ENCODE measurements around the gene LIMS2.

Gene LIMS2

GRCh38 chr2:127674241-127675209 lies 805 bp downstream of the LIMS2 start:
- no peak for DNase-seq (ENCODE audit: low read depth in 2 of 2)

DNA sequence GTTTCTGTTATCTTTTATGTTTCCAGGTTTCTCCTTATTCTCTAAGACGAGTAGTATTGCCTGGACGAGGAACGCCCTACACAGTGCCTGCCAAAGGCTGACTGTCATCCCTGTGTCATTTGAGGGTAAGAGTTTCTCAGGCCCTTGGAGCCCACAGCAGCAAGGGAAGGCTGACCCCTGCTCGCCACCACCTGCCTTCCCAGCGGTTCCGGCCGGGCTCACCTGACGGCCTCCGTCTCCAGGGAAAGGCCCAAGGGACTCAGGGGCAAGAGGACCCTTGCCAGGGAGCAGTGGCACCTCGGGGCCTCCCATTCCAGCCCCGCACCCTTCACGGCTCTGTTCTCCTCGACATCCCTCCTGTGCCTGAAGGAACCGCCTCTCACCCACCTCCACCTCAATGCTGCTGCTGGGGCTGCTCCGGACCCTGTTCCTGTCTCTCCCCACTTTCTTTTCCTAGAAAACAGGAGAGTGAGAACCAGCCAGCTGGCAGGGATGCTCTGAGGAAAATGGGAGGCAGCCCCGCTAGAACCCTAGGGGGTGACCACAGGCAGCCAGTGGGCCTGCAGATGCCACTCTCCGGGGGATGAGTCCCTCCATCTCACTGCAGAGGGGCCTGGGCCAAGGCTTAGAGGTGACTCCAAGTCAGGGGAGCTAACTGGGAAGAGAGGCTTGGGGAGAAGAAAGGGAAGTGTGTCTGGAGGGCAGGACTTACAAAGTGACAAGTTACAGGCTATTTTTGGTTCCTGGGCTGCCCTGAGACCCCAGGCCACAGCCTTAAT lies 1.9 kb downstream of the LIMS2 start:
- no peak for DNase-seq (ENCODE audit: low read depth in 2 of 2)

DNA sequence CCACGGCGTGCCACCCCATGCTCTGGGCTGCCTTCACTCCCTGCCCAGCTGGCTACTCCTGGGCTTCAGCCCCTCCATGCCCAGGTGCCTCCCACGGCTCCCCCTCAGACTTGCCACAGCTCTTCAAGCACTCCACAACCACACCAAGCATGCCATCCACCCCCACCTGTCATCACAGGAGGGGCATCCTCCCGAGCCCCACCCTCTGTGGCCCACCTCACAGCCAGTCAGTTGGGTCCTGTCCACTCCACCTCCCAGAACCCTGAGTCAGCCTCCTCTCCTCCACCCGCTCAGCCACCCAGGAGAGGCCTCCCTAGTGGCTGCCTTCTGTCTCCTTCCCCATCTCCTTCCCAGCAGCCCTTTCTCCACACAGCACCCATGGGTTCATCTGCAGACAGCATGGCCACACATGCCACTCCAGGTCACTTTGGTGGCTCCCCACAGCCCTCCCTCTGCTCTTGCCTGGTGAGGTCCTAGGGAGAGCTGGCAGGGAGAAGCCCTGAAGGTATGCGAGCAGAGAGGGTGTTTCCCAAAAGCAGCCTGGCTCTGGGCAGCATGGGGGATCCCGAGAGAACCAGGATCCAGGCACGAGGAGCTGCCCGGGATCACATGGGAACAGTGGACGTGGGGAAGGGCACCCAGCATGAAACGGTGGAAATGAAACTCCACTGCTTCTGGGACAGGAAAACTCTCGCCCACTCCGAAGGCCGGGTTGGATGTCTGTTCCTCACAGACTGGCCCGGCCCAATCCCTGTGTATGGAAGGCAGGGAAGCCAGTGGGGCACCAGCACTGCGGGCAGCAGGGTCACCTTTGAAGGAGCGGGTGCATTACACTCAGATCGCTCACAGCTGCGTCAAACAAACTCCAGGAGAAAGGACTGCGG lies 2.7 kb downstream of the LIMS2 start:
- DNase-seq (ENCODE audit: low read depth in 2 of 2), result no peak

DNA sequence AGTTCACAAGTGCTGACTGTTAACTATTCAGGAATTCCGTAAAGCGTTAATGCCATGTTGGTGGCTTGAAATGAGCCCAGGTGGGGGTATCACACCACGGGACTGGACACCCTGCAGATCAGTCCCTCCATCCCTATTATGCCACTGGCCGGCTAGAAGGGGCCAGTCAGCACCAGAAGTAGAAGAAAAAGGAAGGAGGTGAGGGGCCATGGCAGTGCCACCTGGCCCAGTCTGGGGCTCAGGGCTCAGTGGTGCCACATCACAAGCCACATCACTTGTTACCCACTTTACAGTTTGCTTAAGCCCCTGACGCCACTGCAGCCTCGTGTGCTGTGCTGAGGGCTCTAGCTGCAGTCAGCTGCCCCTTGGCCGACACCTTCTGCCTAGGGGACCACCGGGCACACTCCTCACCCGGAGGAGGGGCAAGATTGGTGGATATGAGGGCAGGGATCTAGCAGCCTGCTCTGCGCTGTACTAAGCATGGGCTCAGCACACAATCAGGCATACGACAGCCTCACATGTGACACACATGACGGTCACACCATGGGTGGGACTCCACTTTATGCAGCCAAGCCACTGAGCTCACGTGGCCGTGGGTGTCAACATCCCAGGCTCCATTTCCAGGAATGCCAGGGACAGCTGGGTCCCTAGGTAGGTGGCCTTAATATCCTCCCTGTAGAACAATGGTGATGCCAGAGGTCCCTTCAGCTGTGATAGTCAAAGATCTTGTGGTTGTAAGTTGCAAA lies 3.6 kb downstream of the LIMS2 start:
- DNase-seq (ENCODE audit: low read depth in 2 of 2), result no peak

DNA sequence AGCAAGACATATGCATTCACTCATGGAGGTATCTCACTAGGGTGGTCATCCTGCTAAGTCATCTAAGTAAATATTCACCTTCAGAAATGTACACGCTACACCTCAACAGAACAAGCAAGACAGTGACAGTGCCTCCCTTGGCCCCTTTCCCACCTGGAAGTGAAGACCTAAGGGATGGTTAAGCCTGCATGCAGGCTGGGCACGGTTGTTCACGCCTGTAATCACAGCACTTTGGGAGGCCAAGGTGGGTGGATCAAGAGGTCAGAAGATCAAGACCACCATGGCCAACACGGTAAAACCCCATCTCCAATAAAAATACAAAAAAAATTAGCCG lies 4.4 kb downstream of the LIMS2 start:
- DNase-seq (ENCODE audit: low read depth in 2 of 2), result no peak

GRCh38 chr2:127670055-127670956 lies 5.0 kb downstream of the LIMS2 start:
- no peak for DNase-seq (ENCODE audit: low read depth in 2 of 2)

GRCh38 chr2:127669056-127669455 lies 6.3 kb downstream of the LIMS2 start:
- no peak for DNase-seq (ENCODE audit: low read depth in 2 of 2)

DNA sequence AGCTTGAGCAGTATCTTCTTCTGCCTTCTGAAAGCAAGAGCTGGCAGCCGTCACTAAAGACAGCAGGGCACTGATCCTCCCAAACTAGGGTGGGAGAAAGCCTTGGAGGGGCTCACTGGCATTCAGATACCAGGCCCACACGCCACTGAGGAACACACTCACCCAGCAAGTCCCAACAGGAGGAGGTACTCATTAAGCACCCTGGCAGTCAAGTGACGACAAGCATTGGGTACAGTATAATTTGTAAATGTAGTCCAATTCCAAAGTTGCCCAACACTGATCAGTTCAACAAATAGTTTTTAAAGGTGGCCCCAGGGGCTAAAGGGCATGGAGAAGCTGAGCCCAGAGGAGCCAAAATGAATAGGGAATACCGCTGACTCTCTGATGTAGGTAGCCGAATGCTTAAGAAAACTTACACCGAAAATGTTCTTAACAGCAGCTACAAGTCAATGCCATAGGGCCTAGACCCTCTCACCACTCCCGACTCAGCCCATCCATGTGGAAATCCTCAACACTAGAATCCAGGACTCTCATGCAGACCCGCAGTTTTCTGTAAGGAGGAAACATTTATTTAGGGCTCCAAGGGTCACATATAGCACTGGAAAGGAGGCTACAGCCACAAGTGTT lies 9.9 kb downstream of the LIMS2 start:
- no peak for DNase-seq (ENCODE audit: low read depth in 2 of 2)

DNA sequence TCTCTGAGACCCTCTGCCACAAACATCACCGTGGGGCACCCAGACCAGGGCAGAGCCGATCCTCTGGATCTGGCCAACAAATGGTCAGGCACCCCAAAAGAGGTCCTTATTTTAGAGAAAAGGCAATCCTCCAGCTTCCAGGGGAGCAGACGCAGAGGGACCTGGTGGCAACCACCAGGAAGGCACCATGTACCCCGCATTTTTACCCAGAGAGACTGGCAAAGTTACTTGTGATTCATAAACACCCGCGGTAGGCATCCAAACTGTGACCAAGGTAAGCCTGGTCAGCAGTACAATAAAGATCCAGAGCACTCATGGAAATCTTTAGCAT lies 10.5 kb downstream of the LIMS2 start:
- DNase-seq (ENCODE audit: low read depth in 2 of 2), result no peak

GRCh38 chr2:127664065-127664894 lies 11.1 kb downstream of the LIMS2 start:
- no peak for DNase-seq (ENCODE audit: low read depth in 2 of 2)

- no peak for DNase-seq (ENCODE audit: low read depth in 2 of 2)
Measured at GRCh38 chr2:127663566-127664064, 11.7 kb downstream of the LIMS2 start.

GRCh38 chr2:127662937-127663565 lies 12.3 kb downstream of the LIMS2 start:
- no peak for DNase-seq (ENCODE audit: low read depth in 2 of 2)

DNA sequence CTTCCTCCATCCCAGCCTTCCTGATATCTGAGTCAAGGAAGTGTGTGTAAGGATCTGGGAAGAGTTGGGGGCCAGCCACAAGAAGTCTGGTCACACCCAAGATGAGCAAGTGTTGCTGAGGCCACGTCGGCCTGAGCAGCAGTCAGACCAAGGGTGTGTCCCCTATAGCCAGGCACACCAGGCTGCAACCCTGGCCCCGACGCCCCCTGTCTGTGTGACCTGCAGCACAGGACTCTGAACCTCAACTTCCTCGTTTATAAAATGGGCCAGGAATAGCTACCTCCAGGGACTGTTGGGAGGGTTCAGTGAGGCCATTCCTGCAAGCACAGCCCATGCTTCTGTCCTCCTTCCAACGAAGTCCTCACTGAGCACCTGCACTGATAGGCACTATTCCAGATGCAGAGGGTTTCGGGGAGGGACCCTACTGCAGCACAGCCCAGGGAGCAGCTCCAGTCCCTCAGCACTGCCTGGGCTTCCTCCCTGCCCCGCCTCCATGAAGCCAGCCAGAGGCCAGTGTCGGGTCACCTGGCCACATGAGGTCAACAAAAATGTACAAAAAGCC lies 13.3 kb downstream of the LIMS2 start:
- DNase-seq (ENCODE audit: low read depth in 2 of 2), result no peak

- no peak for DNase-seq (ENCODE audit: low read depth in 2 of 2)
Measured at GRCh38 chr2:127661072-127661649, 14.2 kb downstream of the LIMS2 start.

DNA sequence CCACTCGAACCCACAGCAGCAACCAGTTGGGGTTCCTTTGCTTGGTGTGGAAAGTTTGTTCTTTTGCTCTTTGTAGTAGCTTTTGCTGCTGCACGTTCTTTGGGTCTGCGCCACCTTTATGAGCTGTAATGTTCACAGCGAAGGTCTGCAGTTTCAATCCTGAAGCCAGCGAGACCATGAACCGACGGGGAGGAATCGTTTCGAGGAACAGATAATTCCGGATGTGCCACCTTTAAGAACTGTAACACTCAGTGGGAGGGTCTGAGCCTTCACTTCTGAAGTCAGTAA lies 15.1 kb downstream of the LIMS2 start:
- no peak for DNase-seq (ENCODE audit: low read depth in 2 of 2)

DNA sequence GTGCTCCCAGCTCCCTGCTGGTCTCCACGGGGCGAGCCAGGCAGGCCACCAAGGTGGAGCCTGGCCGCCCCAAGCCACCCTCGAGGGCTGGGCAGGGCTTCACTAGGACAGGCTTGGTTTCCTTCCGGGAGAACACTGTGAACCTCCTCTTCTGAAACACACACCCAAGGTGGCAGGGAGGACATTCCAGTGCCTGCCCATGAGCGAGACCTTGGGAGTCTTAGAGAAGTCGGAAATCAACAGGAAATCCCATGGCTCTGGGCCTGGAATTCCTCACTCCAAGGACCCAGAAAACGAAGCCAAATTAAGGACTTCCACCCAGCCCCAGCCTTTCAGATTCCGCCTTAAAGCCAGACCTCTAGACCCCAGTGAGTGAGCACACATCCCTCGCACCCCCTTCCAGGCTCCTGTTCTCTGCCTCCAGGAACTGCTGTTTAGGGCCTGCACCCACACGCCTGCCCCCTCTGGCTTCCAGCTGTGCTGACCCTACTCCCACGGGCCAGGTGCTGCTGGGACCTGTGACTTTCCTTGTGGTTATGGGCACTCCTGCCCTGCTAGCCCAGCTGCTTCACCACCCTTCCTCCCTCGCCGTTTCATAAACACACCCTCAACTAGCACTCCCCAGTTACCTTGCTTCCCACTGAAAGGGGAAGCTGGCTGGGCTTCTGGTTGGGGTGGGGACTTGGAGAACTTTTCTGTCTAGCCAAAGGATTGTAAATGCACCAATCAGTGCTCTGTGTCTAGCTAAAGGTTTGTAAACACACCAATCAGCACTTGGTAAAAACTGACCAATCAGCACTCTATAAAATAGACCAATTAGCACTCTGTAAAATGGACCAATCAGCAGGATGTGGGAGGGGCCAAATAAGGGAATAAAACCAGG lies 15.7 kb downstream of the LIMS2 start:
- no peak for DNase-seq (ENCODE audit: low read depth in 2 of 2)
